Upper lobe of left lung (tissue), 4 donors: ENCODE data around the gene POTEJ.
"Not testable (repeated sequence)": the region's sequence is repeated elsewhere in the genome, so short reads cannot be mapped to it uniquely, and the experiment has no call there.

ENCODE experiments used
- POLR2A ChIP-seq, 4 donors: fragments of 450-650 bp; IDR thresholded peaks; one replicate each; pipeline ENCODE4 v1.5.1; 2016 to 2017; ENCODE audit warnings: antibody characterized with exemption in 4 of 4, mild to moderate bottlenecking in 2 of 4
- TF ChIP-seq, protein P1 (sequence below), 6 experiments: fragments of 450-650 bp in 4 of 6; fragments of 200-600 bp in 2 of 6; sonication (generic) in 2 of 6; IDR thresholded peaks; one replicate each; pipeline ENCODE4 v1.5.1; 2016 to 2019; ENCODE audit warnings: antibody characterized with exemption in 6 of 6

DNA sequence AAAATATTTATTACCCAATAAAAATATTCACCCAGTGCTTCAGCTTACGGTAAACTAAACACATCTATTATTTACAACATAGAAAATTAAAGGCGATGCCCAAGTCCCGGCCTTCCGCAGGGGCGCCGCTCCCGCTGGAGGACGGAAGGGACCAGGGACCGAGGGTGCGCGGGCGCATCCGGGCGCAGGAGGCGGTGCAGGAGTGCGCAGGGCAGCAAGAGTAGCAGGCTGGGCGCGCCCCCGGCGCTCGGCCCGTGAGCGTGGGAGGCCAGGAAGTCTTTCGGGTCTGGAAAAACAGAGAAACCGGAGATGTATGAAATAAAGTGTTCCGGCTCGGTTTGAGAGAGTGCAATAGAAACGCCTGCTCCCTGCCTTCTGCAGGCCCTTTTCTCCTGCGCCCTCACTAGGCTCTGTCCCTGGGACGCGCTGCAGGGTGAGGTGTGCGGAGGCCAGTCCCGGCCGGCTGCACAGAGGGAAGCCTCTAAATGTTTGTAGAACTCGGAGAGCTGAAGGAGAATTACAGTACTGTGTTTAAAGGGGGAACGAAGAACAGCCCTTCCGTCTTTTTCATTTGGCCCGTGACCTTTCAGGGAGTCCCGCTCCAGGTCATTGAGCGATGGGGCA is 18.3 kb upstream of the POTEJ start:
- not testable (repeated sequence) for TF ChIP-seq POLR2A (IDR thresholded peaks at IDR 0.05)
- TF ChIP-seq, protein P1, sequence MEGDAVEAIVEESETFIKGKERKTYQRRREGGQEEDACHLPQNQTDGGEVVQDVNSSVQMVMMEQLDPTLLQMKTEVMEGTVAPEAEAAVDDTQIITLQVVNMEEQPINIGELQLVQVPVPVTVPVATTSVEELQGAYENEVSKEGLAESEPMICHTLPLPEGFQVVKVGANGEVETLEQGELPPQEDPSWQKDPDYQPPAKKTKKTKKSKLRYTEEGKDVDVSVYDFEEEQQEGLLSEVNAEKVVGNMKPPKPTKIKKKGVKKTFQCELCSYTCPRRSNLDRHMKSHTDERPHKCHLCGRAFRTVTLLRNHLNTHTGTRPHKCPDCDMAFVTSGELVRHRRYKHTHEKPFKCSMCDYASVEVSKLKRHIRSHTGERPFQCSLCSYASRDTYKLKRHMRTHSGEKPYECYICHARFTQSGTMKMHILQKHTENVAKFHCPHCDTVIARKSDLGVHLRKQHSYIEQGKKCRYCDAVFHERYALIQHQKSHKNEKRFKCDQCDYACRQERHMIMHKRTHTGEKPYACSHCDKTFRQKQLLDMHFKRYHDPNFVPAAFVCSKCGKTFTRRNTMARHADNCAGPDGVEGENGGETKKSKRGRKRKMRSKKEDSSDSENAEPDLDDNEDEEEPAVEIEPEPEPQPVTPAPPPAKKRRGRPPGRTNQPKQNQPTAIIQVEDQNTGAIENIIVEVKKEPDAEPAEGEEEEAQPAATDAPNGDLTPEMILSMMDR (IDR thresholded peaks at IDR 0.05) = not testable (repeated sequence)
